Measurements from ENCODE around the gene LBX1. TPM values are rescaled to one million over a fixed set of nuclear protein-coding genes. Genes with fewer than 3 reads are reported as not detected.

Gene LBX1
- total RNA-seq, 2 donors from 2014 or later: not detected

GRCh38 chr10:101234333-101234732 is 5.1 kb upstream of the LBX1 start:
- no peaks in the 10 kb centered on the region for H3K9me3 Mint-ChIP-seq
- no peaks in the 10 kb centered on the region for H3K36me3 Mint-ChIP-seq (ENCODE audit: low read depth)
- no peak overlapping the region for H3K4me3 Mint-ChIP-seq
- H3K27ac Mint-ChIP-seq: no peak overlapping the region
- peaks cover 11% of the 10 kb centered on the region for H3K4me1 Mint-ChIP-seq
- H3K27me3 Mint-ChIP-seq: peaks cover 74% of the 10 kb centered on the region
- ATAC-seq (replicated peaks): no peak

- Mint-ChIP-seq H3K36me3 (ENCODE audit: low read depth) (no peaks in the 10 kb centered on the region), H3K4me3 (no peak overlapping the region), H3K27me3 (peaks cover 74% of the 10 kb centered on the region), H3K9me3 (no peaks in the 10 kb centered on the region), H3K4me1 (peaks cover 15% of the 10 kb centered on the region), H3K27ac (no peak overlapping the region)
- ATAC-seq (replicated peaks): no peak
These were observed 4.6 kb upstream of the LBX1 start for GRCh38 chr10:101233863-101234262.

GRCh38 chr10:101233443-101233842 is 4.2 kb upstream of the LBX1 start:
- Mint-ChIP-seq H3K4me3 (no peak overlapping the region), H3K4me1 (peaks cover 15% of the 10 kb centered on the region), H3K27ac (no peak overlapping the region), H3K9me3 (no peaks in the 10 kb centered on the region), H3K27me3 (peaks cover 74% of the 10 kb centered on the region), H3K36me3 (ENCODE audit: low read depth) (no peaks in the 10 kb centered on the region)
- ATAC-seq (replicated peaks): no peak

GRCh38 chr10:101231912-101232689 is 2.8 kb upstream of the LBX1 start:
- no peaks in the 10 kb centered on the region for H3K9me3 Mint-ChIP-seq
- ATAC-seq (replicated peaks): no peak
- peaks cover 71% of the 10 kb centered on the region for H3K27me3 Mint-ChIP-seq
- H3K4me3 Mint-ChIP-seq: no peak overlapping the region
- H3K27ac Mint-ChIP-seq: no peak overlapping the region
- peaks cover 5% of the 10 kb centered on the region for H3K36me3 Mint-ChIP-seq (ENCODE audit: low read depth)
- peaks cover 12% of the 10 kb centered on the region for H3K4me1 Mint-ChIP-seq

GRCh38 chr10:101231092-101231491 is 1.8 kb upstream of the LBX1 start:
- ATAC-seq (replicated peaks): no peak
- Mint-ChIP-seq H3K9me3 (no peaks in the 10 kb centered on the region), H3K36me3 (ENCODE audit: low read depth) (peaks cover 5% of the 10 kb centered on the region), H3K4me1 (peaks cover 14% of the 10 kb centered on the region), H3K27ac (no peak overlapping the region), H3K27me3 (peaks cover 73% of the 10 kb centered on the region), H3K4me3 (no peak overlapping the region)

GRCh38 chr10:101230183-101230917 is 1.1 kb upstream of the LBX1 start:
- Mint-ChIP-seq H3K27ac (no peak overlapping the region), H3K9me3 (no peaks in the 10 kb centered on the region), H3K4me1 (peaks cover 18% of the 10 kb centered on the region), H3K4me3 (peak overlapping the region; percentile 1), H3K27me3 (peaks cover 69% of the 10 kb centered on the region), H3K36me3 (ENCODE audit: low read depth) (peaks cover 5% of the 10 kb centered on the region)
- no peak for ATAC-seq (replicated peaks)

GRCh38 chr10:101228966-101229265 is 347 bp downstream of the LBX1 start:
- H3K9me3 Mint-ChIP-seq: no peaks in the 10 kb centered on the region
- no peak overlapping the region for H3K27ac Mint-ChIP-seq
- peak overlapping the region; percentile 61 for H3K4me3 Mint-ChIP-seq
- H3K27me3 Mint-ChIP-seq: peaks cover 66% of the 10 kb centered on the region
- no peak for ATAC-seq (replicated peaks)
- peaks cover 5% of the 10 kb centered on the region for H3K36me3 Mint-ChIP-seq (ENCODE audit: low read depth)
- H3K4me1 Mint-ChIP-seq: peaks cover 26% of the 10 kb centered on the region

- Mint-ChIP-seq H3K36me3 (ENCODE audit: low read depth) (peaks cover 5% of the 10 kb centered on the region), H3K27me3 (peaks cover 66% of the 10 kb centered on the region), H3K4me3 (peak overlapping the region; percentile 56), H3K27ac (no peak overlapping the region), H3K4me1 (peaks cover 28% of the 10 kb centered on the region), H3K9me3 (no peaks in the 10 kb centered on the region)
- no peak for ATAC-seq (replicated peaks)
These were observed 904 bp downstream of the LBX1 start for GRCh38 chr10:101228153-101228965.

- Mint-ChIP-seq H3K4me3 (peak overlapping the region; percentile 56), H3K27me3 (peaks cover 58% of the 10 kb centered on the region), H3K4me1 (peaks cover 28% of the 10 kb centered on the region), H3K36me3 (ENCODE audit: low read depth) (peaks cover 5% of the 10 kb centered on the region), H3K9me3 (no peaks in the 10 kb centered on the region), H3K27ac (no peak overlapping the region)
- ATAC-seq (replicated peaks): no peak
These were observed 1.7 kb downstream of the LBX1 start for GRCh38 chr10:101227429-101228152.

- Mint-ChIP-seq H3K27ac (peak overlapping the region; percentile 5), H3K4me3 (peak overlapping the region; percentile 68), H3K4me1 (peaks cover 28% of the 10 kb centered on the region), H3K36me3 (ENCODE audit: low read depth) (peaks cover 5% of the 10 kb centered on the region), H3K27me3 (peaks cover 56% of the 10 kb centered on the region), H3K9me3 (no peaks in the 10 kb centered on the region)
- peak; percentile 44 for ATAC-seq (replicated peaks)
These were observed 2.5 kb downstream of the LBX1 start for GRCh38 chr10:101226491-101227428.

- Mint-ChIP-seq H3K4me1 (peaks cover 28% of the 10 kb centered on the region), H3K36me3 (ENCODE audit: low read depth) (peaks cover 5% of the 10 kb centered on the region), H3K27ac (peak overlapping the region; percentile 5), H3K27me3 (peaks cover 54% of the 10 kb centered on the region), H3K4me3 (peak overlapping the region; percentile 68), H3K9me3 (no peaks in the 10 kb centered on the region)
- no peak for ATAC-seq (replicated peaks)
These were observed 3.3 kb downstream of the LBX1 start for GRCh38 chr10:101225846-101226421.

- Mint-ChIP-seq H3K27me3 (peaks cover 54% of the 10 kb centered on the region), H3K27ac (no peak overlapping the region), H3K36me3 (ENCODE audit: low read depth) (peaks cover 5% of the 10 kb centered on the region), H3K9me3 (no peaks in the 10 kb centered on the region), H3K4me3 (peak overlapping the region; percentile 68), H3K4me1 (peaks cover 28% of the 10 kb centered on the region)
- ATAC-seq (replicated peaks): no peak
These were observed 4.1 kb downstream of the LBX1 start for GRCh38 chr10:101224910-101225823.

All from activated T-helper 17 cell treated with anti-CD3 and anti-CD28 coated beads, Interleukin-2, amount 50 U/mL, for 72 hours (primary cell).